ENCODE measurements around the gene PPP1R1B.
A peak's percentile ranks its signal among the peaks of the same experiment; 100 is the strongest.

The PPP1R1B gene

DNA sequence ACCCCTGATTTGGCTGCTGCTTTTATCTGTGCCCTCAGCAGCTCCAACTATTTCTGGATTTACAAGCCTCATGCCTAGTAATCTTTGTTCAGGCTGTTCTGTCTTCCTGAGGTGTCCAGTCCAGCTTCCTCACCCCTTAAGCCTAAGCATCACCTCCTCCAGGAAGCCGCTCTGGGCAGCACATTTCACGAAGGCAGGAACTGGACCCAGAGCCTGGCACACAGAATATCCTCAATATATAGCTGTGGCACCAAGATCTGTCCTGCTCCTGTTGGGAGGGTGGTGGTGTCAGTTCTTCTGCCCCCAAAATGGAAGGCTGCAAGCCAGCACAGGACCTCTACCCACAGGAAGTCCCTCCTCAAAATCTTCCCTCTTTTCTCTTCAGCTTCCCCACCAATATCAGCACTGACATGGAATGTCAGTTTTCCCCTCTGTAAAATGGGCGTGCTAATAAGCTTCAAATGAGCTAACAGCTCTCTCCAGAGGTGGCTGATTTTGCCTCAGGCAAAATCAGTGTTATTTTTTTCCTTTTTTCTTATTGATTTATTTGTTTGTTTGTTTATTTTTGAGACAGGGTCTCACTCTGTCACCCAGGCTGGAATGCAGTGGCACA lies 12.1 kb upstream of the PPP1R1B start:
- DNase-seq (ENCODE audit: low read depth in 2 of 2, low spot score in 1 of 2), result no peak

DNA sequence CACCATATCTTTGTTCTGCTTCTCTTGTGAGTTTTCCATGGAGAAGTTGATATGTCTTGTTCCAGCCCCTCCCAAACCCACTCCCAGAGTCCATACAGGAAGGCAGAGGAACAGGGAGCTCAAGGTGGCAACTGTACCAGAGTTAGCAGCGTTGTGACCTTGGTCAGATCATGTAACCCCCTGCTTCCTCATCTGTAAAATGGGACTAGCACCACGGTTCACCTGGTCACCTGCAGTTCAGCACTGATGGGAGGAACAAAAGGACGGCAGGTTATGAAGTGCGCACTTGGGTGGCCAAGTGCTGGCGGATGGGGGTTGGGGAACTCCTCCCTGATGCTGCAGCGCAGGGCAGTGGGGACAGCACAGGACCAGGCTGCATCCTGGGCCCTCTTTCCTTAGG lies 11.3 kb upstream of the PPP1R1B start:
- no peak for DNase-seq (ENCODE audit: low read depth in 2 of 2, low spot score in 1 of 2)

DNA sequence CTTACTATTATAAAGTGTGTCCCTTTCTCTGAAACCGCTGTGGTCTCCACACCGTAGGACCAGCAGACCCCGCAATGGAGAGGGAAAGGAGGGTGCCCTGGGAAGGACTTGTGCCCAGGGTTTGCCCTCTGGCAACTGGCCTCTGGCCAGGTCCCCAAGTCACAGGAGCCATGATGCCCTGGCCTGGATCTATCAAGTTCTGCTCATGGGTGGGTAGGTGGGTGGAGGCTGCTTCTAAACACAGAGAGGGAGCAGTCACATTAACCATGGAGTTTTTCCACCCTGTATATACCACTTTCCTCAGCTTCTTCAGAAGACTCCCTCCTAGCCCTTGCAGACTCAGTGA lies 9.7 kb upstream of the PPP1R1B start:
- no peak for DNase-seq (ENCODE audit: low read depth in 2 of 2, low spot score in 1 of 2)

DNA sequence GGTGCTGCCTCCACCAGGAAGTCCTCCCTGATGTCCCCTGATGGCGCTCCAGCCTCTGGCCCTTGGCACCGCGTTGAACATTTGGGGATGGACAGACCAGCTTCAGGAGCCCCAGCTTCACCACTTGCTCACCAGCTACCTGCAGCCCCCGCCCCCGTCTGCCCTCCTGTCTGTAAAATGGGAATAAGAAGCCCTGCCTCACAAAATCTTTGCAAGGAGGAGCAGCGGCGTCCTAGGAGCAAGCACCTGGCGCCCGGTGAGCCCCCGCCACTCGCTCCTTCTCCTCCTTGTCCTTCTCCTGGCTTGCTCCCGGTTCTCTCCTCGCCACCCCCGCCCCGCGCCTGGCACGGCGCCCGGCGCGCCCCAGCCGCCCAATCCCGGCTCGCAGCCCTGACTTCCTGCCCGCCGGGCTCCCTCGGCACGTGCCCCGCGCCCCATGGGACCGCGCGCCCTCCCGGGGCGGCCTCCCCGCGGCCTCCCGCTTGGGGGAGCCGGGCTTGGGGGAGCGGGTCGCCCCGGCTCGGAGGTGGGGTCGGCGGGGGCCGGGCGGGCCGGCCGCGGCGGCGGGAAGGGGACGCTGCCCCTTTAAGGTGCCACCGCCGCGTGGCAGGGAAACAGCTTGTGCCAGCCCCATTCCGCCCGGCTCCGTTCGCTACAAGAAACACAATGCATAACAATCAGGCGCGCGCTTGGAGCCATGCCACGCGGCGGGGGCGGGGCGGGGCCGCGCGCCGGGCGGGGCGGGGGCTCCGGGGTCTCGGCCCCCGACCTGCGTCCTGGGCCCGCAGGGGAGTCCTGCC lies 9.1 kb upstream of the PPP1R1B start:
- peak; percentile 17 for DNase-seq (ENCODE audit: low read depth in 2 of 2, low spot score in 1 of 2)

DNA sequence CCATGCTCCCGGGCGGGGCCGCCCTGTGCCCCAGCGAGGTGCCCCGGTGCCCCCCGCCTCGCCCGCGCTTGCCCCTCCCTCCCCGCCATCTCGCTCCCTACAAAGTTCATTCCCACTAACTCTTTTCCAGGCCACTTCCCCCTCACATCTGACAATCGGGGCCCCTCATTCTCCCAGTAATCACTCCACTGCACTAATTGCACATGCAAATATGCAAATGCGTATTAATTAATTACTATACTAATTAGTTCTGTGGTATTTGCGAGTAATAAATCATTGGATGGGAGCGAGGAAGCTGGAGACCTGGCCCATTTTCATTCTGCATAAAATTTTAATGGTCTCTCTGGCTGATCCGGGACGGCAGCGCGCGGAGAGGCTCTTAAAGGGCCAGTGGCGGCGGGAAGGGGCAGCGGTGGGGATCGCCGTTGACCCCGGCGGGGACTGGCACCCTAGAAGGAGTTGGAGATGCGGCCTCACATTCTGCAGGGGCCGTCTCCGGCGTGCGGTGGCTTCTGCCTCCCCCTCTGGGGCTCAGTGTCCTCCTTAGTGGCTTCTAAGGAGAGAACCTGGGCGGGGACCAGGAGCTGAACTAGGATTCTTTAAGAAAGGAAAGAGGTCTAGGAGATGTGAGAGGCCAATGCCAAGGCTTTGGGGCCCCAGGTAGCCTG lies 8.4 kb upstream of the PPP1R1B start:
- no peak for DNase-seq (ENCODE audit: low read depth in 2 of 2, low spot score in 1 of 2)

DNA sequence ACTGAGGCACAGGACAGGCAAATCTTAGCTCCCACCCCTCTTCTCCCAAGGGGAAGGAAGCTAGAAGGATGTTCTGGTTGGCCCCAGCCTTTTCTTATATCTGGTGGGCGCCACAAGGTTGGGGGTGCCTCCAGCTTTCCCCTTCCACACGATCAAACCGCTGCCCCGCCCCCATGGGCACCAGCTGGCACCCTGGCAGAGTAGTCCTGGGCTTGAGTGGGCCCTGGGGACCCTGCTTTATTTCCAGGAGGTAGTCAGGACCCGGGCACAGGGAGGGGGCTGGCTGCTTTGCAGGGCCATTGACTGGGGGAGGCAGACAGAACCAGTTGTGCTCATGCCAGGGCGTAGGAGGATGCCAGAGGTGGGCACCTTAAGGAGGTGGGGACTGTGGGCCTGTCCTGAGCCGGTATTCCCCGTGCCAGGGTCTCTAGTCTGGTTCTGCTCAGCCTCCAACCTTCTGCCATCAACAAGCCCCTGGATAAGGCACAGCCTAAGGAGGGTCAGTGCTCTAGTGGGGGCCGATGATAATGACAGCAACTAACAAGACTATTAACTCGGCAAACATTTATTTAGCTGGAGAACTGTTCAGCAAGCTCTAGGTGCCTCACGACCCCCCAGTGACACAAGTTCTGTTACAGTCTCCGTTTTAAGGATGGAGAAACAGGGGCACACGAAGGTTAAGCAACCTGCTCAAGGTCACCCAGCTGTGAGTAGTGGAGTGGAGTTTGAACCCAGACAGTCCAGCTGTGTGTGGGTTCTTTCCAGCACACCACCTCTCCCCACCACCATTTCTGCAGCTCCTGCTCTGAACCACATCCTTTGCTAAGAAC lies 7.6 kb upstream of the PPP1R1B start:
- DNase-seq (ENCODE audit: low read depth in 2 of 2, low spot score in 1 of 2), result no peak

DNA sequence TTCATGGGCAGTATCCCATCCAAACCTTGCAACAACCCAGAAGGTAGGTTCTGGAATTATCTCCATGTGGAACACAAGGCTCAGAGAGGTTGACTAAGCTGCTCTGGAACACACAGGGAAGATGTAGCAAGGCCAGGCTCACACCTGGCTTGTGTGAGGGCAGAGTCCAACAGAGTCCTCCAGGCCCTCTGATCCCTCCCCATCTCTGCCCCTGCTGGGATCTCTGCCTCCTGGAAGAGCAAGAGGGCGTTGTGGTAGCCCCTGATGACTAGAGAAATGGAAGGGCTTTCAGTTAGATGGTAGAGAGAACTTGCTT lies 7.0 kb upstream of the PPP1R1B start:
- DNase-seq (ENCODE audit: low read depth in 2 of 2, low spot score in 1 of 2), result no peak

DNA sequence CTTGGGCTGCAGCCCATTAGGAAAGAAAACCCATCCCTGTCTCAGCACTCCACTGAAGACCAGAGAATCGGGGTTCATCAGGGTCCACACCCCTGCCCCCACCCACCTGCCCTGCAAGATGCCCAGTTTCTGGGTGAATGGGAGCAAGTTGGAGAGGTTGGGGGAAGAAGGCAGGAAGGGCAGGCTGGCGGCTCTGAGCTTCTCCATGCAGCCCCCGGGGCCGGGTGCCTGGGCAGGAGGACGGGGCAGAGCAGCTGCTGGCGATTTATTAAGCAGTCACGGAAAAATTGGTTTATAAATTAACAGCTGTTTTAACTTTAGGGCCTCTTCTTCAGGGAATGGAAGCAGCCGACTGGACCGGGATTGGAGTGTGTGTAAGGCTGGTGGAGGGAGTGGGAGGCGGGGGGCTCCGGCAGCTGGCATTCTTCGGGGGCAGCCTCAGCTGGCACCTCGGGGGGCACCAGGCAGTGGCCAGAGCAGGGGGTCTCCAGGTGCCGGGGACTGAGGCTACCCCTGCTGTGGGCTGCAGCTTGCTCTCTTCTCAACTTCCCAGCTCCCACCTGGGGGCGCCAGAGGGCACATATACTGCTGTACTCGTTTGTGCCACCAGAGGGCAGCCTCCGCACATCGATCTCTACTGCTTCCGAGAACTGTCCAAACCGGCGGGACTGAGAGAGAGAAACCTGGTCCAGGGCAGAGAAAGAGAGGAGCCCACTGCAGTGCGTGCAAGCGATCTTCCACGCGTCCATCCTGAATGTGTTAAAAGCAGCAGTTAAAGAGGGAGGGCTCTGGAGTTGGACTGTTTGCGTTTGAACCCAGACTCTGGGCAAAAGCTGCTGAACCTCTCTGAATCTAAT lies 5.0 kb upstream of the PPP1R1B start:
- DNase-seq (ENCODE audit: low read depth in 2 of 2, low spot score in 1 of 2), result peak; percentile 81 to 89

DNA sequence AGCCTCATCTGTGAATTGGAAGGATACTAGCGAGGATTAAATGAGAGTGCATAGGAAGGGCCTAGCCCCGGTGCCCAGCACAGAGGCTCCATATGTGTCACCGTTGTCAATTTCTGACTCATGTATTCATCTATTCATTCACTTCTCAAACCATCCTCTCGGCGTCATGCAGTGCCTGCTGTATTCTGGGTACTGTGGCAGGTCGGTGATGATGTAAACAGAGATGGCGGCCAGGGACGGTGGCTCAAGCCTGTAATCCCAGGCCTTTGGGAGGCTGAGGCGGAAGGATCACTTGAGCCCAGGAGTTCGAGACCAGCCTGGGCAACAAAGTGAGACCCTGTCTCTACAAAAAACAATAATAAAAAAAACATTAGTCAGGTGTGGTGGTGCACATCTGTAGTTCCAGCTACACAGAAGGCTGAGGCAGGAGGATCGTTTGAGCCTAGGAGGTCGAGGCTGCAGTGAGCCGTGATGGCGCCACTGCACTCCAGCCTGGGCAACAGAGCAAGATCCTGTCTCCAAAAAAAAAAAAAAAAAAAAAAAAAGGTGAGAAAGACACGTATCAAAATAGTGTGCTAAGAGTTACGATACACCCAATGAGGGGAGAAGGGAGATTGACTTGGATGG lies 4.3 kb upstream of the PPP1R1B start:
- no peak for DNase-seq (ENCODE audit: low read depth in 2 of 2, low spot score in 1 of 2)

DNA sequence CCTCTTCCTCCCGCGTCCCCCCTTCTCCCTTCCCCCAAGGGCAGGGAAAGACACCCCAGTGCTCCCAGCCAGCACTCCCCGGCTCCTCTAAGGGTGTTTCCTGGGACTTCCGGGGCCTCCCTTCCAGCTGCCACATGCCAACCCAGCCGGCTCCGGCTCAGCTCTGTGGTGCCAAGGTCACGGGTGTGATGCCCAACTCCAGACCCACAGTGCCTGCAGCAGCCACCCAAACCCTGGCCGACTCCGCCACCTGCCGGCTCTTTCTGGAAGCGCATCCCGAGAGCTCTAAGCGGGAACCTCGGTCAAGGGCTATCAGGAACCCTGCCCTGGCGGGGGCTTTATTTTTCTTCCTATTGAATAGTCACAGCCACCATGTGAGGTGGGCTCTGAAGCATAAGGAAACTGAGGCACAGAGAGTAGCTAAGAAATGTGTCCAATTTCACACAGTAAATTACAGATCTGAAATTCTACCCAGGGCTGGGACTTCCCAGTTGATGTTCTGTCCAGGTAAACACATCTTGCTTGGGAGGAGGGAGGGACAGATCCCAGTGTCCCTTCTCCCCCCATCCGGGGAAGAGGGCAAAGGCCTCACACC lies 3.3 kb upstream of the PPP1R1B start:
- peak; percentile 74 to 76 for DNase-seq (ENCODE audit: low read depth in 2 of 2, low spot score in 1 of 2)

DNA sequence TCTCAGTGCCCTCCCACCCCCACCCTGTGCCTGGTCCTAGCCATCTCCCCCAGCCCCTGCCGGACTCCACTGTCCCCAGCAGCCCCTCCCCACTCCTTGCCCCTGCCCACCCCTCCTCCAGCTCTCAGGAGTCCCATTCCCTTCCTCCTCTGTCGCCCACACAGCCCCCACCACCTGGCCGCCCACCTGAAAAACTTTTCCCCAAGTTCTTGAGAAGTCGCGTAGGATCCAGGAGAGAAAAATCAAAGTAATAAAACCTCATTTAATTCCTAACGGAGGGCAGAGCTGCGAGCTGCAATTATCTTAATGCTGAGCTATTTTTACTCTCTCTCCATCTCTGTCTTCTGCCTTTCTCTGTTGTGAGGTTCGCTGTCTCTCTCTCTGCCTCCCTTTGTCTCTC lies 2.4 kb upstream of the PPP1R1B start:
- no peak for DNase-seq (ENCODE audit: low read depth in 2 of 2, low spot score in 1 of 2)

DNA sequence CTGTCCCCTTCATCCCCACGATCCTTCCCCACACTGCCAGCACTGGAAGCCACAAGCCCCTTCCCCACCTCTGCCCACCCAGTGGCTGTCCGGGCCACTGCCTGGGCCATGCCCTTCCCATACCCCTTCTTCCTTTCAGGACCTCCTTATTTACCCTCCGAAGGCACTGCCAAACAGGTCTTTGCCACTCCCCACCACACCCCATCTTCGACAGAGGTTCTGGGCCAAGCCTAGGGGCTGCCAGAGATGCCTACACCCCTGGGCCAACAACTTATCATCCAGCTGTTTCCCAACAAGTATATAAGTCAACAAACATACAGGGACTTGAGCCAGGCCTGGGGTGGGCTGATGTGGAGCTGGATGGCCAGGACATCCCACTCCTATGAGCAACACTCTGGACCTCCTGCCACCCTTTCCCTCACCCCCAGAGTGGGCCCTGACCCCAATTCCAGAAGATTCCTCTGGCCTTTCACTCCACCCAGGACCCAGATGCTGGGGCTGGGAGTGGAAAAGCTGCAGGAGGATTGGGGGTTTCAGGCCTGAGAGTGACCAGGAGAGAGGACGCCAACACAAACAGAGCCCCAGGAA lies 1.5 kb upstream of the PPP1R1B start:
- DNase-seq (ENCODE audit: low read depth in 2 of 2, low spot score in 1 of 2), result no peak

DNA sequence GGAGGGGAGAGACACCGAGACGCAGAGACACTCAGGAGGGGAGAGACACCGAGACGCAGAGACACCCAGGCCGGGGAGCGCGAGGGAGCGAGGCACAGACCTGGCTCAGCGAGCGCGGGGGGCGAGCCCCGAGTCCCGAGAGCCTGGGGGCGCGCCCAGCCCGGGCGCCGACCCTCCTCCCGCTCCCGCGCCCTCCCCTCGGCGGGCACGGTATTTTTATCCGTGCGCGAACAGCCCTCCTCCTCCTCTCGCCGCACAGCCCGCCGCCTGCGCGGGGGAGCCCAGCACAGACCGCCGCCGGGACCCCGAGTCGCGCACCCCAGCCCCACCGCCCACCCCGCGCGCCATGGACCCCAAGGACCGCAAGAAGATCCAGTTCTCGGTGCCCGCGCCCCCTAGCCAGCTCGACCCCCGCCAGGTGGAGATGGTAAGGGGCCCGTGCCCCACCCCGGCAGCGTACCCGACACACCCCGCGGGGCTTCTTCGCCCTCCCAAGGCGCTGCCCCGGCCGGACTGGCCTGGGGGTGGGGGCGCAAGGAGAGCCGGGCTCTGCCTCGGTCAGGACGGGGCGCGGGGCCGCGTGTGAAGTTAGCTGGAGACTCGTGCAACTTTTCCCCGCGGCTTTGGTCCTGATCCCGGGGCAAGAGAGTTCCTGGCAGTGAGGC lies 427 bp downstream of the PPP1R1B start:
- DNase-seq (ENCODE audit: low read depth in 2 of 2, low spot score in 1 of 2), result no peak

DNA sequence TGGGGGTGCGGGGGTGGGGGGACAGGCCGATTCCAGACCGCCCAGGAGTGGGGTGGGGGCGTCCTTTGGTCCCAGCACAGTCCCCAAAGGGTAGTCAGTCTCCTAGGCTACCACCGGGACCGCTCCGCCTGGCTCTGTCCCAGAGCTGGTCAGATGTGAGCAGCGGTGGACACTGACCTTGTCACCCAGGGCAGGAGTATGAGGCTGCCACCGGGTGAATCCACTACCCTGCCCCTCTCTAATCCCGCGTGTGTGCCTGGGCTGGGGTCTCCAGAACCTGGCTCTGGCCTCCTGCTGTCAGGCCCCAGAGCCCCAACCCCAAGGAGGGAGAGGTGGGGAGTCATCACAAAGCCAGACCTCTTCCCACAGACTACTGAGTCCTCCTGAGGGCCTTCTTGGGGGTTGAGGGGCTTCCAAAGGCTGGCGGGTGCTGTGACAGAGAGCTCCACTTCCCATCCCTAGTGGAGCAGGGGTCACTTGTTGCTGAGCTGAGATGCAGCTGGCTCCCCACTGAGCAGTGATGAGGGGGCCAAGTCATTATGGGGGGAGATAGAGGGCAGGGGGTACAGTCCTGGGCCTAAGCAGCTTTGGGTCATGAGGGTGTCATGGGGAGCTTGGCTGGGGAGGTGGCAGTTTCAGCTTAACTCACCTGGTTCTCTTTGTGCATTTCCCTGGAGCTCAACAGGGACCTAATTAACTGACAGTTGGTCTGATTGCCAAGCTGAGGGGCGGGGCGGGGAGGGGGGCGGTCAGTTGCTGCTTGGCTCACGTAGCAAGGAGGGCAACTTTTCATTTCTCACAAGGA lies 1.2 kb downstream of the PPP1R1B start:
- DNase-seq (ENCODE audit: low read depth in 2 of 2, low spot score in 1 of 2), result no peak

DNA sequence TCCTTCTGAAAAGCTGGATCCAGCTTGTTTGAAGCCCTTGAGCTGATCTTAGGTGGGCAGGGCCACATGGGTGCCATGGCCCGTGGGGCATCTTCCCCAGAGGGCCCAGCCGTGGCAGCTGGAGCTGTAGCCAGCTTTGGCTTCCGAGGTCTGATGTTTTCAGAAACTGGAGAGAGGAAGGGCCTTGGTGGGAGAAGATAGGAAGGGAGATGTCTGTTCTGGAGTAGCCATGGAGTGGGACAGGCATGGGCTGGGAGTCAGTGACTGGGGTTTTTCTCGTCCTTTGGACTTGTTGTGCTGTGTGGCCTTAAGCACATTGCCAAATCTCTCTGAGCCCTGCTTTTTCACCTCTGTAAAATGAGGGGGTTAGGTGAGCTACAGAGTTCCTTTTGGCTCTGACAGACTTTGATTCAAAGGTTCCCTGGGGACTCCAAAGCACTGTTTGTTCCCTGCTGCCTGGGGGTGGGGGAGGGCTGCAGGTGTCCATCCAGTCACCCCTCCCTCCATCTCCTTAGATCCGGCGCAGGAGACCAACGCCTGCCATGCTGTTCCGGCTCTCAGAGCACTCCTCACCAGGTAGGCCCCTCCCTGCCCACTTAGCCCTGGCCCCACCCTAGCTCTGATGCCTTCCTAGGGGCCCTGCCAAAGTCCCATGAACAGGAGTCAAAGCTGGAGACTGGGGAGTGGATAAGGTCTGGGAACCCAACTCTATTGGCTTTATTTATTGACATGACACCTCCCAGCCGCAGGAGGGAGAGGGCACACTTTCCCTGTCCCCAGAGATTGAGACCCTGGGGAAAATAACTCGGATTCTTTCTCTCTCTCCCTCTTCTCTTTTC lies 2.1 kb downstream of the PPP1R1B start:
- DNase-seq (ENCODE audit: low read depth in 2 of 2, low spot score in 1 of 2), result no peak

DNA sequence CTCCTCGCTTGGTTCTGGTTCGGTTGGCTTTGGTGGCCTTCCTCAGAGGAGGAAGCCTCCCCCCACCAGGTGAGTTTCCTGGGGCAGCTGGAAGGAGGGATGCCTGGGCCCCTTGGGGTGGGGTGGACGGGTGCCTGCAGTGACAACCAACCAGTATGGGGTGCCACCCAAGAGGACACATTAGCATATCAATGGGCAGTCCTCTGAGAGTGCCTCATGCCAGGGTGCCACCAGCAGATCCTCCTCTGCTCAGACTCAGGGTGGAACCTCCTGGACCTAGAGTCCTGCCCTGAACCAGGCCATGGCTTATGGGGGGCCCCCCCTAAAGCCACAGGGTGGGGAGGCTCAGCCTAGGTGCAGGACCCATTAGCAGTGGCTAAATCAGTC lies 2.7 kb downstream of the PPP1R1B start:
- DNase-seq (ENCODE audit: low read depth in 2 of 2, low spot score in 1 of 2), result no peak

DNA sequence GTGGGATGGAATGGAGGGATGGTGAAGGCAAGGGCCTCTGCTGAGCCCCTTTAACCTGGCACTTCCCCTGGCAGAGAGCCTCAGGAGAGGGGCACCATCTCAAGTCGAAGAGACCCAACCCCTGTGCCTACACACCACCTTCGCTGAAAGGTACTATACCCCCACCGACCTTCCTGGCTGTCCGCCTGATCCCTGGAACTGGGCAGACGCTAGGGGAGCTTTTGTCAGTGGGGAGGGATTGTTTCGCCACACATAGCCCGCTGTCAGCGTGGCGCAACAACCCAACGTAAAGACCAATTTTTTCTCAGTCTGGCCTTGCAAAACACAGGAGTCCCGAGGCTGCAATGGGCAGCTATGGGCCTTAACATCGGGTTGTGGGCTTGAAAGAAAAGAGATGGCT lies 3.1 kb downstream of the PPP1R1B start:
- DNase-seq (ENCODE audit: low read depth in 2 of 2, low spot score in 1 of 2), result no peak

Measured in stimulated activated CD8-positive, alpha-beta memory T cell treated with anti-CD3 and anti-CD28 coated beads, Interleukin-4, amount 100 ng/mL, for 1 hour (primary cell).